SKM-1 treated with dmso at 0.1 percent for 144 hours (cell line): ENCODE measurements around the gene TRABD2B.

Experiments used
- DNase-seq: peaks from one replicate; lab custom pipeline; 2025; ENCODE audit not compliant: unreplicated experiment; lab: John Stamatoyannopoulos, UW

Gene TRABD2B

GRCh38 chr1:47782414-47783166 lies 214.6 kb downstream of the TRABD2B start:
- DNase-seq: no peak

GRCh38 chr1:47781171-47781959 lies 215.8 kb downstream of the TRABD2B start:
- no peak for DNase-seq

GRCh38 chr1:47780469-47780995 lies 216.7 kb downstream of the TRABD2B start:
- no peak for DNase-seq

GRCh38 chr1:47779613-47780012 lies 217.6 kb downstream of the TRABD2B start:
- DNase-seq: no peak

GRCh38 chr1:47778280-47778679 lies 218.9 kb downstream of the TRABD2B start:
- DNase-seq: no peak

- no peak for DNase-seq
Measured at GRCh38 chr1:47777322-47777721, 219.9 kb downstream of the TRABD2B start.

- no peak for DNase-seq
Measured at GRCh38 chr1:47776667-47777131, 220.5 kb downstream of the TRABD2B start.

GRCh38 chr1:47774986-47775834 lies 222.0 kb downstream of the TRABD2B start:
- DNase-seq: no peak

GRCh38 chr1:47772960-47773682 lies 224.1 kb downstream of the TRABD2B start:
- no peak for DNase-seq

GRCh38 chr1:47772281-47772680 lies 224.9 kb downstream of the TRABD2B start:
- no peak for DNase-seq

- no peak for DNase-seq
Measured at GRCh38 chr1:47771751-47772150, 225.4 kb downstream of the TRABD2B start.

GRCh38 chr1:47769983-47770382 lies 227.2 kb downstream of the TRABD2B start:
- no peak for DNase-seq

- DNase-seq: no peak
Measured at GRCh38 chr1:47769295-47769694, 227.9 kb downstream of the TRABD2B start.

GRCh38 chr1:47767741-47768100 lies 229.5 kb downstream of the TRABD2B start:
- DNase-seq: no peak

GRCh38 chr1:47766832-47767740 lies 230.1 kb downstream of the TRABD2B start:
- no peak for DNase-seq

- no peak for DNase-seq
Measured at GRCh38 chr1:47765742-47766485, 231.3 kb downstream of the TRABD2B start.

- DNase-seq: no peak
Measured at GRCh38 chr1:47765236-47765635, 231.9 kb downstream of the TRABD2B start.

GRCh38 chr1:47764461-47765046 lies 232.6 kb downstream of the TRABD2B start:
- DNase-seq: no peak
